ENCODE data around the gene VKORC1.
A peak's percentile ranks its signal among the peaks of the same experiment; 100 is the strongest.

VKORC1 gene

GRCh38 chr16:31129568-31130335 lies 35.2 kb upstream of the VKORC1 start:
- no peaks in the 10 kb centered on the region for H3K36me3 ChIP-seq (ENCODE audit: insufficient read depth, low read length)
- peaks cover 11% of the 10 kb centered on the region for H3K4me1 ChIP-seq (ENCODE audit: control insufficient read depth, insufficient read depth, low read length, unreplicated experiment)
- H2AFZ ChIP-seq (ENCODE audit: low read length, unreplicated experiment) = no peak overlapping the region
- H3K27me3 ChIP-seq (ENCODE audit: insufficient read depth, low read length) = no peaks in the 10 kb centered on the region
- no peak overlapping the region for H3K4me3 ChIP-seq (ENCODE audit: low read depth, low read length)
- H3K79me2 ChIP-seq (ENCODE audit: control insufficient read depth, insufficient read depth, low read length, unreplicated experiment) = no peaks in the 10 kb centered on the region
- H3K27ac ChIP-seq (ENCODE audit: low read depth, low read length) = no peak overlapping the region

GRCh38 chr16:31128711-31129567 lies 34.3 kb upstream of the VKORC1 start:
- Histone ChIP-seq H3K27me3 (ENCODE audit: insufficient read depth, low read length) (no peaks in the 10 kb centered on the region), H3K27ac (ENCODE audit: low read depth, low read length) (no peak overlapping the region), H3K4me1 (ENCODE audit: control insufficient read depth, insufficient read depth, low read length, unreplicated experiment) (peaks cover 3% of the 10 kb centered on the region), H2AFZ (ENCODE audit: low read length, unreplicated experiment) (no peak overlapping the region), H3K79me2 (ENCODE audit: control insufficient read depth, insufficient read depth, low read length, unreplicated experiment) (no peaks in the 10 kb centered on the region), H3K36me3 (ENCODE audit: insufficient read depth, low read length) (no peaks in the 10 kb centered on the region), H3K4me3 (ENCODE audit: low read depth, low read length) (no peak overlapping the region)

- Histone ChIP-seq H2AFZ (ENCODE audit: low read length, unreplicated experiment) (no peak overlapping the region), H3K4me1 (ENCODE audit: control insufficient read depth, insufficient read depth, low read length, unreplicated experiment) (no peaks in the 10 kb centered on the region), H3K27me3 (ENCODE audit: insufficient read depth, low read length) (no peaks in the 10 kb centered on the region), H3K27ac (ENCODE audit: low read depth, low read length) (no peak overlapping the region), H3K4me3 (ENCODE audit: low read depth, low read length) (no peak overlapping the region), H3K36me3 (ENCODE audit: insufficient read depth, low read length) (no peaks in the 10 kb centered on the region), H3K79me2 (ENCODE audit: control insufficient read depth, insufficient read depth, low read length, unreplicated experiment) (no peaks in the 10 kb centered on the region)
Measured at GRCh38 chr16:31127182-31127581, 32.6 kb upstream of the VKORC1 start.

- no peak overlapping the region for H3K4me3 ChIP-seq (ENCODE audit: low read depth, low read length)
Measured at GRCh38 chr16:31125844-31126243, 31.2 kb upstream of the VKORC1 start.

GRCh38 chr16:31120129-31120528 lies 25.5 kb upstream of the VKORC1 start:
- Histone ChIP-seq H3K4me1 (ENCODE audit: control insufficient read depth, insufficient read depth, low read length, unreplicated experiment) (peaks cover 8% of the 10 kb centered on the region), H3K27ac (ENCODE audit: low read depth, low read length) (no peak overlapping the region), H3K27me3 (ENCODE audit: insufficient read depth, low read length) (no peaks in the 10 kb centered on the region), H3K4me3 (ENCODE audit: low read depth, low read length) (no peak overlapping the region), H2AFZ (ENCODE audit: low read length, unreplicated experiment) (no peak overlapping the region), H3K79me2 (ENCODE audit: control insufficient read depth, insufficient read depth, low read length, unreplicated experiment) (peaks cover 23% of the 10 kb centered on the region), H3K36me3 (ENCODE audit: insufficient read depth, low read length) (peaks cover 9% of the 10 kb centered on the region; the same call in 1 of the 2 replicates)

More at GRCh38 chr16:31125844-31126243, 31.2 kb upstream of the VKORC1 start:
- H2AFZ ChIP-seq (ENCODE audit: low read length, unreplicated experiment) = no peak overlapping the region
- H3K27ac ChIP-seq (ENCODE audit: low read depth, low read length) = no peak overlapping the region
- H3K4me1 ChIP-seq (ENCODE audit: control insufficient read depth, insufficient read depth, low read length, unreplicated experiment) = no peaks in the 10 kb centered on the region
- H3K36me3 ChIP-seq (ENCODE audit: insufficient read depth, low read length) = no peaks in the 10 kb centered on the region
- no peaks in the 10 kb centered on the region for H3K27me3 ChIP-seq (ENCODE audit: insufficient read depth, low read length)
- H3K79me2 ChIP-seq (ENCODE audit: control insufficient read depth, insufficient read depth, low read length, unreplicated experiment) = no peaks in the 10 kb centered on the region

- Histone ChIP-seq H3K27ac (ENCODE audit: low read depth, low read length) (peak overlapping the region; percentile 92), H3K36me3 (ENCODE audit: insufficient read depth, low read length) (peaks cover 9% of the 10 kb centered on the region; the same call in 1 of the 2 replicates), H3K4me1 (ENCODE audit: control insufficient read depth, insufficient read depth, low read length, unreplicated experiment) (peaks cover 8% of the 10 kb centered on the region), H3K27me3 (ENCODE audit: insufficient read depth, low read length) (no peaks in the 10 kb centered on the region), H3K79me2 (ENCODE audit: control insufficient read depth, insufficient read depth, low read length, unreplicated experiment) (peaks cover 23% of the 10 kb centered on the region), H2AFZ (ENCODE audit: low read length, unreplicated experiment) (no peak overlapping the region), H3K4me3 (ENCODE audit: low read depth, low read length) (peak overlapping the region; percentile 75)
Measured at GRCh38 chr16:31118223-31119155, 23.9 kb upstream of the VKORC1 start.

GRCh38 chr16:31117384-31118222 lies 23.0 kb upstream of the VKORC1 start, which contains the start of gene KAT8:
Gene KAT8, plus strand, starts transcription at chr16:31117664. Its CDS starts 18 bp downstream, at chr16:31117682.
- H3K4me1 ChIP-seq (ENCODE audit: control insufficient read depth, insufficient read depth, low read length, unreplicated experiment) = peaks cover 8% of the 10 kb centered on the region
- peak within 1 kb of the TSS; percentile 75 for H3K4me3 ChIP-seq (ENCODE audit: low read depth, low read length)
- H3K27me3 ChIP-seq (ENCODE audit: insufficient read depth, low read length) = no peaks in the 10 kb centered on the region
- H3K36me3 ChIP-seq (ENCODE audit: insufficient read depth, low read length) = peaks cover 9% of the 10 kb centered on the region; the same call in 1 of the 2 replicates
- no peak within 1 kb of the TSS for H2AFZ ChIP-seq (ENCODE audit: low read length, unreplicated experiment)
- H3K27ac ChIP-seq (ENCODE audit: low read depth, low read length) = peak within 1 kb of the TSS; percentile 92
- H3K79me2 ChIP-seq (ENCODE audit: control insufficient read depth, insufficient read depth, low read length, unreplicated experiment) = peaks cover 23% of the 10 kb centered on the region

GRCh38 chr16:31114468-31114867 lies 19.9 kb upstream of the VKORC1 start:
- H2AFZ ChIP-seq (ENCODE audit: low read length, unreplicated experiment) = no peak overlapping the region
- peaks cover 19% of the 10 kb centered on the region; the same call in 1 of the 2 replicates for H3K36me3 ChIP-seq (ENCODE audit: insufficient read depth, low read length)
- H3K4me1 ChIP-seq (ENCODE audit: control insufficient read depth, insufficient read depth, low read length, unreplicated experiment) = peaks cover 8% of the 10 kb centered on the region
- peaks cover 23% of the 10 kb centered on the region for H3K79me2 ChIP-seq (ENCODE audit: control insufficient read depth, insufficient read depth, low read length, unreplicated experiment)
- no peaks in the 10 kb centered on the region for H3K27me3 ChIP-seq (ENCODE audit: insufficient read depth, low read length)
- no peak overlapping the region for H3K4me3 ChIP-seq (ENCODE audit: low read depth, low read length)
- H3K27ac ChIP-seq (ENCODE audit: low read depth, low read length) = no peak overlapping the region

GRCh38 chr16:31113121-31114120 lies 18.8 kb upstream of the VKORC1 start:
- Histone ChIP-seq H3K79me2 (ENCODE audit: control insufficient read depth, insufficient read depth, low read length, unreplicated experiment) (peaks cover 26% of the 10 kb centered on the region), H3K27me3 (ENCODE audit: insufficient read depth, low read length) (no peaks in the 10 kb centered on the region), H2AFZ (ENCODE audit: low read length, unreplicated experiment) (no peak overlapping the region), H3K4me1 (ENCODE audit: control insufficient read depth, insufficient read depth, low read length, unreplicated experiment) (peaks cover 6% of the 10 kb centered on the region), H3K27ac (ENCODE audit: low read depth, low read length) (no peak overlapping the region), H3K36me3 (ENCODE audit: insufficient read depth, low read length) (peaks cover 19% of the 10 kb centered on the region; the same call in 1 of the 2 replicates), H3K4me3 (ENCODE audit: low read depth, low read length) (no peak overlapping the region)
